ENCODE measurements around the gene ZSWIM1.

DNA sequence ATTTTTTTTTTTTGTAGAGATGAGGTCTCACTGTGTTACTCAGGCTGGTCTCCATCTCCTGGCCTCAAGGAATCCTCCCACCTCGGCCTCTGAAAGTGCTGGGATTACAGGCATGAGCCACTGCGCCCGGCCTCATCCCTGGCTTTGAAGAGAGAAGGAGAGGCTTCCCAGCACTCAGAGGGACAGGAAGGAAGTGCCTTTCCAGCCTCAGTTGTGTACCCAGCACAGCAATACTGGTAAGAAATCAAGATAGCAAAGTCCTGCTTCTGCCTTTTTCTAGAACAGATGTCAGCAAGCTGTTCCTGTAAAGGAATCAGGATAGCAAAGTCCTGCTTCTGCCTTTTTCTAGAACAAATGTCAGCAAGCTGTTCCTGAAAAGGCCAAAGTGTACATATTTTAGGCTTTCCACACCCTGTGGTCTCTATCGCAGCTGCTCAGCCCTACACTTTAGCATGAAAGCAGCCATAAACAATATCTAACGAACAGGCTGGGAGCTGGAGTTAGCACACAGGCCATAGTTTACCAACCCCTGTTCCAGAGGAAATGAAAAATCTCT lies 37.2 kb downstream of the ZSWIM1 start:
- TF ChIP-seq TARDBP (CRISPR knock-in tag; IDR thresholded peaks at IDR 0.05) (no peak), ZNF547 (CRISPR knock-in tag; IDR thresholded peaks at IDR 0.05) (no peak), ZNF263 (CRISPR knock-in tag; IDR thresholded peaks at IDR 0.05) (no peak), KAT7 (CRISPR knock-in tag; IDR thresholded peaks at IDR 0.05; ENCODE audit: borderline replicate concordance) (no peak), ARHGAP35 (CRISPR knock-in tag; IDR thresholded peaks at IDR 0.05; ENCODE audit: borderline replicate concordance) (no peak), ZNF556 (CRISPR knock-in tag; IDR thresholded peaks at IDR 0.05; ENCODE audit: borderline replicate concordance) (no peak), SUZ12 (IDR thresholded peaks at IDR 0.05; ENCODE audit: low read depth, low read length) (no peak), RFXAP (CRISPR knock-in tag; IDR thresholded peaks at IDR 0.05; ENCODE audit: borderline replicate concordance) (0 out of 2 replicates have a peak, but pooled peaks have one; percentile 24), ZNF274 (CRISPR knock-in tag; IDR thresholded peaks at IDR 0.05) (no peak)
- TF ChIP-seq, protein P1, sequence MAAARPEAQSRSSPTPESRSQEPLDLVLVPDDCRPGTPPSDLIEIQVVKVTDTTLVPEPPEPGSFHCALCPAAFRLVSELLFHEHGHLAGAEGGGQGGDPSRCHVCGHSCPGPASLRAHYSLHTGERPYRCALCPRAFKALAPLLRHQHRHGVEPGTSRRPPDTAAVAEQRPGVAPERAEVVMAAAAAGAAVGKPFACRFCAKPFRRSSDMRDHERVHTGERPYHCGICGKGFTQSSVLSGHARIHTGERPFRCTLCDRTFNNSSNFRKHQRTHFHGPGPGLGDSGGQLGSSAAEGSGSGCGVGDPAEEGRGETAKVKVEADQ (CRISPR knock-in tag; IDR thresholded peaks at IDR 0.05; ENCODE audit: borderline replicate concordance): no peak
- TF ChIP-seq, protein P2, sequence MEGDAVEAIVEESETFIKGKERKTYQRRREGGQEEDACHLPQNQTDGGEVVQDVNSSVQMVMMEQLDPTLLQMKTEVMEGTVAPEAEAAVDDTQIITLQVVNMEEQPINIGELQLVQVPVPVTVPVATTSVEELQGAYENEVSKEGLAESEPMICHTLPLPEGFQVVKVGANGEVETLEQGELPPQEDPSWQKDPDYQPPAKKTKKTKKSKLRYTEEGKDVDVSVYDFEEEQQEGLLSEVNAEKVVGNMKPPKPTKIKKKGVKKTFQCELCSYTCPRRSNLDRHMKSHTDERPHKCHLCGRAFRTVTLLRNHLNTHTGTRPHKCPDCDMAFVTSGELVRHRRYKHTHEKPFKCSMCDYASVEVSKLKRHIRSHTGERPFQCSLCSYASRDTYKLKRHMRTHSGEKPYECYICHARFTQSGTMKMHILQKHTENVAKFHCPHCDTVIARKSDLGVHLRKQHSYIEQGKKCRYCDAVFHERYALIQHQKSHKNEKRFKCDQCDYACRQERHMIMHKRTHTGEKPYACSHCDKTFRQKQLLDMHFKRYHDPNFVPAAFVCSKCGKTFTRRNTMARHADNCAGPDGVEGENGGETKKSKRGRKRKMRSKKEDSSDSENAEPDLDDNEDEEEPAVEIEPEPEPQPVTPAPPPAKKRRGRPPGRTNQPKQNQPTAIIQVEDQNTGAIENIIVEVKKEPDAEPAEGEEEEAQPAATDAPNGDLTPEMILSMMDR (CRISPR knock-in tag; IDR thresholded peaks at IDR 0.05): no peak
- TF ChIP-seq, protein P3, sequence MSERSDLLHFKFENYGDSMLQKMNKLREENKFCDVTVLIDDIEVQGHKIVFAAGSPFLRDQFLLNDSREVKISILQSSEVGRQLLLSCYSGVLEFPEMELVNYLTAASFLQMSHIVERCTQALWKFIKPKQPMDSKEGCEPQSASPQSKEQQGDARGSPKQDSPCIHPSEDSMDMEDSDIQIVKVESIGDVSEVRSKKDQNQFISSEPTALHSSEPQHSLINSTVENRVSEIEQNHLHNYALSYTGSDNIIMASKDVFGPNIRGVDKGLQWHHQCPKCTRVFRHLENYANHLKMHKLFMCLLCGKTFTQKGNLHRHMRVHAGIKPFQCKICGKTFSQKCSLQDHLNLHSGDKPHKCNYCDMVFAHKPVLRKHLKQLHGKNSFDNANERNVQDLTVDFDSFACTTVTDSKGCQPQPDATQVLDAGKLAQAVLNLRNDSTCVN (CRISPR knock-in tag; IDR thresholded peaks at IDR 0.05; ENCODE audit: borderline replicate concordance): peak; percentile 100
